ENCODE data around the gene EIF3D.

DNA sequence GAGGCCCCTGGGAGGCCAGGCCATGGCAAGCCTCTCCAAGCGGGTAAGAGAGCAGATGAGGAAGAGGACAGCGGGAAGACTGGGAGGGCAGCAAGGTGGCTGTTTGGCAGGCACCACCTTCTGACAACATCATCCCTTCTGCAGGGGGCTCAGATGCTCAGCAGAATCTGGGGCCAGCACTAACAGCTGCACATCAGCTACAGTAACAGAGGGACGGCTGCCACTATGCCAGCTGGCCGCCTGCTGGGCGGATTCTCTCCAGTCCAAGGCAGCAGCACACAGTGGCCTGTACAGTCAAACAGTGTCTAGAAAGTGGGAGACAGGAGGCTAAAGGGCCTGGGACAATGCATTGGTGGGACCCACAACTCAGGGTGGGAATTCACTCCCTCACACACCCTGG lies 36.9 kb downstream of the EIF3D start:
- TF ChIP-seq, protein P1, sequence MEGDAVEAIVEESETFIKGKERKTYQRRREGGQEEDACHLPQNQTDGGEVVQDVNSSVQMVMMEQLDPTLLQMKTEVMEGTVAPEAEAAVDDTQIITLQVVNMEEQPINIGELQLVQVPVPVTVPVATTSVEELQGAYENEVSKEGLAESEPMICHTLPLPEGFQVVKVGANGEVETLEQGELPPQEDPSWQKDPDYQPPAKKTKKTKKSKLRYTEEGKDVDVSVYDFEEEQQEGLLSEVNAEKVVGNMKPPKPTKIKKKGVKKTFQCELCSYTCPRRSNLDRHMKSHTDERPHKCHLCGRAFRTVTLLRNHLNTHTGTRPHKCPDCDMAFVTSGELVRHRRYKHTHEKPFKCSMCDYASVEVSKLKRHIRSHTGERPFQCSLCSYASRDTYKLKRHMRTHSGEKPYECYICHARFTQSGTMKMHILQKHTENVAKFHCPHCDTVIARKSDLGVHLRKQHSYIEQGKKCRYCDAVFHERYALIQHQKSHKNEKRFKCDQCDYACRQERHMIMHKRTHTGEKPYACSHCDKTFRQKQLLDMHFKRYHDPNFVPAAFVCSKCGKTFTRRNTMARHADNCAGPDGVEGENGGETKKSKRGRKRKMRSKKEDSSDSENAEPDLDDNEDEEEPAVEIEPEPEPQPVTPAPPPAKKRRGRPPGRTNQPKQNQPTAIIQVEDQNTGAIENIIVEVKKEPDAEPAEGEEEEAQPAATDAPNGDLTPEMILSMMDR (IDR thresholded peaks at IDR 0.05) = no peak
- no peak for TF ChIP-seq POLR2A (IDR thresholded peaks at IDR 0.05)

Data from right lobe of liver (tissue), 4 donors.